ENCODE measurements around the gene GUCA2B.

The GUCA2B gene

DNA sequence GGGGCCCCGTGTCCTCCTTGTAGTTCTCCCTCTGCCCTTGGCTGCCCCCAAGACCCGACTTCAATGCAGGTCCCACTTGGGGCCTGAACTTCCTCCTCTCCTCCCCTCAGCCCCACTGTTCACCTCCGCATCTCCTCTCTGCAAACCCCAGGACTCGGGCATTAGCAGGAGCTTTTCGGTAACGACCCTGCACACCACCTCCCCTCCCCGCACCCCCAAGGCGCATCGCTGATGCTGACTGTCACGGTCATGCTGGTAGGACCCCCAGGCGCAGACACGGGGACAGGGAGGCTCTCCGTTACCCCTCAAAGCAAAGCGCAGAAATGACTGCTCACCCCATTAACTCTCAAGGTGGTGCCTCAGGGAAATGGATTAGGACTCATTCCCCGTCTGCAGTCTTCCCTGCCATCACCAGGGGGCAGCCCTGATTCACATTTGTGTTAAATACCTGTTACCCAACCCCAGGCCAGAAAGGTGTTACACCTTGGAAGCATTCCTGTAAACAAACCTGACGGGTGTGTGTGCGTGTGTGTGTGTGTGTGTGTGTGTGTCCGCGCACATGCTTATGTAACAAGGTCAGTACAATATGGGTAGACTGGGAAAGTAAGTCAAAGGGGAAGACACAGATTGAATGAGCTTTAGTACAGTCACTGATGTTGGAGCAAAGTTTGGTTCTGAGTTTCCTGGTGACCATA is 6.4 kb upstream of the GUCA2B start:
- DNase-seq (ENCODE audit: insufficient read length, low spot score) = peak; percentile 66
- TF ChIP-seq CTCF (IDR thresholded peaks at IDR 0.05; ENCODE audit: insufficient read depth, missing control alignments) = peak; percentile 76
- peak; percentile 72 for FAIRE-seq

- no peak for TF ChIP-seq CTCF (IDR thresholded peaks at IDR 0.05; ENCODE audit: insufficient read depth, missing control alignments)
- DNase-seq (ENCODE audit: insufficient read length, low spot score) = no peak
- FAIRE-seq = no peak
Measured at GRCh38 chr1:42148166-42148565, 5.0 kb upstream of the GUCA2B start.

- TF ChIP-seq CTCF (IDR thresholded peaks at IDR 0.05; ENCODE audit: insufficient read depth, missing control alignments) = no peak
- FAIRE-seq (no peak), DNase-seq (ENCODE audit: insufficient read length, low spot score) (no peak)
Measured at GRCh38 chr1:42150651-42151050, 2.6 kb upstream of the GUCA2B start.

- TF ChIP-seq CTCF (IDR thresholded peaks at IDR 0.05; ENCODE audit: insufficient read depth, missing control alignments) = no peak
- DNase-seq (ENCODE audit: insufficient read length, low spot score) (no peak), FAIRE-seq (no peak)
Measured at GRCh38 chr1:42152119-42152518, 1.1 kb upstream of the GUCA2B start.

- DNase-seq (ENCODE audit: insufficient read length, low spot score) (no peak), FAIRE-seq (no peak)
- no peak for TF ChIP-seq CTCF (IDR thresholded peaks at IDR 0.05; ENCODE audit: insufficient read depth, missing control alignments)
Measured at GRCh38 chr1:42153624-42154023, 414 bp downstream of the GUCA2B start.

GRCh38 chr1:42154685-42155084 is 1.5 kb downstream of the GUCA2B start:
- DNase-seq (ENCODE audit: insufficient read length, low spot score) = no peak
- no peak for TF ChIP-seq CTCF (IDR thresholded peaks at IDR 0.05; ENCODE audit: insufficient read depth, missing control alignments)
- no peak for FAIRE-seq

GRCh38 chr1:42155362-42155761 is 2.2 kb downstream of the GUCA2B start:
- DNase-seq (ENCODE audit: insufficient read length, low spot score) = no peak
- TF ChIP-seq CTCF (IDR thresholded peaks at IDR 0.05; ENCODE audit: insufficient read depth, missing control alignments) = no peak
- FAIRE-seq = no peak
